Measurements from ENCODE around the gene AOPEP. TPM values are rescaled to one million over a fixed set of nuclear protein-coding genes. Genes with fewer than 3 reads are reported as not detected.

AOPEP gene
- polyA plus RNA-seq, 1 of the 3 experiments (the other 2 are of a cell fraction) = 54.6 TPM

- Histone ChIP-seq H3F3A (replicated peaks; ENCODE audit: insufficient read depth) (peaks cover 29% of the 10 kb centered on the region), H3K4me3 (ENCODE audit: low read depth in 2 of 2, low read length in 1 of 2) (no peak overlapping the region), H3K27ac (ENCODE audit: low read depth in 2 of 2, low read length in 1 of 2) (peak overlapping the region; percentile 80 to 96), H3K9me2 (no peaks in the 10 kb centered on the region), H3K27me3 (ENCODE audit: insufficient read depth) (no peaks in the 10 kb centered on the region), H3K4me1 (ENCODE audit: control insufficient read depth in 1 of 2, insufficient read depth in 2 of 2, low read depth in 1 of 2, low read length in 1 of 2) (peaks cover 26 to 79% of the 10 kb centered on the region in 2 experiments), H2AFZ (ENCODE audit: low read depth) (no peak overlapping the region), H3K9me3 (no peaks in the 10 kb centered on the region), H3K79me2 (ENCODE audit: insufficient read depth) (peaks cover under 1% of the 10 kb centered on the region; the same call in 1 of the 2 replicates), H4K20me1 (ENCODE audit: insufficient read depth) (no peaks in the 10 kb centered on the region), H3K36me3 (replicated peaks in 1 of 2; ENCODE audit: control insufficient read depth in 1 of 2, insufficient read depth in 2 of 2, low read length in 1 of 2) (no peaks in the 10 kb centered on the region), H3K4me2 (peak overlapping the region; percentile 12; the same call in 1 of the 2 replicates), H3K9ac (no peak overlapping the region)
- 71% methylated on average over 8 of the region's 8 CpGs for WGBS (ENCODE audit: low lambda C conversion rate)
- ChIA-PET POLR2A (interaction anchor here (1.4 kb wide), 1 partner anchor 91 kb away, joined by 4 read pairs; no protein-coding TSS in a partner anchor), CTCF (interaction anchor here (1.5 to 2.6 kb wide), 3 partner anchors 45 to 215 kb away, joined by 3 to 9 read pairs (median 4); no protein-coding TSS in a partner anchor)
- no peak for DNase-seq
- TF ChIP-seq RFX5 (IDR thresholded peaks at IDR 0.05; ENCODE audit: low read length) (no peak), RXRA (IDR thresholded peaks at IDR 0.05; ENCODE audit: borderline replicate concordance, low read depth) (peak; percentile 65; the same call in 1 of the 2 replicates), NFIC (IDR thresholded peaks at IDR 0.05; ENCODE audit: borderline replicate concordance) (peak; percentile 95), SMC3 (IDR thresholded peaks at IDR 0.05; ENCODE audit: low read depth, low read length) (no peak), RAD21 (IDR thresholded peaks at IDR 0.05; ENCODE audit: low read length) (no peak), CHD2 (IDR thresholded peaks at IDR 0.05; ENCODE audit: low read length, partially characterized antibody) (no peak), GABPA (IDR thresholded peaks at IDR 0.05; ENCODE audit: low read depth) (no peak), RCOR1 (IDR thresholded peaks at IDR 0.05; ENCODE audit: low read length) (no peak), CTCF (IDR thresholded peaks at IDR 0.05) (no peak), USF2 (IDR thresholded peaks at IDR 0.05; ENCODE audit: borderline replicate concordance, low read depth, low read length) (no peak), USF1 (IDR thresholded peaks at IDR 0.05; ENCODE audit: borderline replicate concordance, low read depth) (no peak), TCF12 (IDR thresholded peaks at IDR 0.05) (peak; percentile 90), ELF1 (IDR thresholded peaks at IDR 0.05) (0 out of 2 replicates have a peak, but pooled peaks have one; percentile 26), SIN3A (IDR thresholded peaks at IDR 0.05; ENCODE audit: borderline replicate concordance, low read depth, low read length) (peak; percentile 51; the same call in 1 of the 2 replicates), PBX3 (IDR thresholded peaks at IDR 0.05) (peak; percentile 77), GATA2 (CRISPR knock-in tag; IDR thresholded peaks at IDR 0.05) (no peak), MXI1 (IDR thresholded peaks at IDR 0.05; ENCODE audit: low read depth, low read length) (no peak), MEF2A (IDR thresholded peaks at IDR 0.05; ENCODE audit: borderline replicate concordance, low read depth) (peak; percentile 59; the same call in 1 of the 2 replicates), EP300 (IDR thresholded peaks at IDR 0.05; ENCODE audit: borderline replicate concordance in 1 of 2, low read depth in 1 of 2, low read length in 1 of 2) (peak in 1 of 2 experiments; percentile 91; a peak in 2 of 4 replicates), REST (IDR thresholded peaks at IDR 0.05; ENCODE audit: low read depth, low read length) (0 out of 2 replicates have a peak, but pooled peaks have one; percentile 47), FOXM1 (IDR thresholded peaks at IDR 0.05; ENCODE audit: low read depth) (no peak), TEAD4 (IDR thresholded peaks at IDR 0.05; ENCODE audit: borderline replicate concordance, insufficient read depth) (peak; percentile 92), ZBTB33 (IDR thresholded peaks at IDR 0.05; ENCODE audit: borderline replicate concordance, low read depth) (no peak)
Observed at GRCh38 chr9:94912700-94913249, 186.3 kb downstream of the AOPEP start.
